HTERT RPE-1 (cell line): Measurements from ENCODE around the gene ADGRL1.
"Not testable (repeated sequence)": the region's sequence is repeated elsewhere in the genome, so short reads cannot be mapped to it uniquely, and the experiment has no call there.

Experiments
- in situ Hi-C: fragments of 300-500 bp; cut with MboI; formaldehyde crosslinking; loops from 4 replicates; pipeline ENCODE4 v1.14.3; 2020; ENCODE audit warnings: low sequenced_read_pairs

Gene ADGRL1

GRCh38 chr19:14195216-14195615 lies 10.8 kb downstream of the ADGRL1 start:
- in situ Hi-C loops: not testable (repeated sequence)

GRCh38 chr19:14189415-14189814 lies 16.6 kb downstream of the ADGRL1 start:
- in situ Hi-C loops: no loop called here

- in situ Hi-C loops: not testable (repeated sequence)
Measured at GRCh38 chr19:14188086-14188485, 17.9 kb downstream of the ADGRL1 start.

GRCh38 chr19:14187561-14187960 lies 18.4 kb downstream of the ADGRL1 start:
- in situ Hi-C loops: no loop called here

GRCh38 chr19:14186684-14187083 lies 19.3 kb downstream of the ADGRL1 start:
- in situ Hi-C loops: not testable (repeated sequence)

GRCh38 chr19:14185691-14186090 lies 20.3 kb downstream of the ADGRL1 start:
- in situ Hi-C loops: not testable (repeated sequence)

- in situ Hi-C loops: no loop called here
Measured at GRCh38 chr19:14185158-14185557, 20.8 kb downstream of the ADGRL1 start.

GRCh38 chr19:14183741-14184350 lies 22.1 kb downstream of the ADGRL1 start:
- in situ Hi-C loops: no loop called here

- in situ Hi-C loops: no loop called here
Measured at GRCh38 chr19:14182476-14182875, 23.5 kb downstream of the ADGRL1 start.

- in situ Hi-C loops: no loop called here
Measured at GRCh38 chr19:14181906-14182305, 24.1 kb downstream of the ADGRL1 start.

GRCh38 chr19:14181199-14181598 lies 24.8 kb downstream of the ADGRL1 start:
- in situ Hi-C loops: not testable (repeated sequence)

- in situ Hi-C loops: no loop called here
Measured at GRCh38 chr19:14177496-14178074, 28.4 kb downstream of the ADGRL1 start.

GRCh38 chr19:14175351-14175792 lies 30.6 kb downstream of the ADGRL1 start:
- in situ Hi-C loops: no loop called here

- in situ Hi-C loops: no loop called here
Measured at GRCh38 chr19:14174883-14175282, 31.1 kb downstream of the ADGRL1 start.

GRCh38 chr19:14168993-14169392 lies 37.0 kb downstream of the ADGRL1 start:
- in situ Hi-C loops: no loop called here

GRCh38 chr19:14168259-14168972 lies 37.6 kb downstream of the ADGRL1 start:
- in situ Hi-C loops: no loop called here

- in situ Hi-C loops: no loop called here
Measured at GRCh38 chr19:14167576-14168138, 38.3 kb downstream of the ADGRL1 start.

GRCh38 chr19:14166999-14167575 lies 38.9 kb downstream of the ADGRL1 start:
- in situ Hi-C loops: no loop called here

GRCh38 chr19:14165990-14166830 lies 39.8 kb downstream of the ADGRL1 start:
- in situ Hi-C loops: no loop called here

GRCh38 chr19:14164724-14165493 lies 41.1 kb downstream of the ADGRL1 start:
- in situ Hi-C loops: no loop called here
